Epithelial cell of proximal tubule (primary cell): ENCODE results near the gene OR10A2. TPM values are rescaled to one million over a fixed set of nuclear protein-coding genes. Genes with fewer than 3 reads are reported as not detected.
"Not testable (repeated sequence)": the region's sequence is repeated elsewhere in the genome, so short reads cannot be mapped to it uniquely, and the experiment has no call there.

Experiments
- DNase-seq: peaks from one replicate; pipeline ENCODE4 v3.0.0-alpha.2; 2011; ENCODE audit warnings: low read depth
- H3K4me3 ChIP-seq: 2 replicates; pipeline ENCODE4 v1.5.1; 2011; ENCODE audit warnings: low read depth, mild to moderate bottlenecking, low read length
- CTCF ChIP-seq: conservative IDR thresholded peaks from 2 replicates; pipeline ENCODE4 v1.5.1; 2012; ENCODE audit warnings: low read depth, mild to moderate bottlenecking, low read length
- total RNA-seq: library from RNA; depleted of rRNA; stranded (reverse); fragments of >200 nt; gene quantifications from 2 replicates; pipeline ENCODE4 v1.2.3, GENCODE V29; 2015

Gene OR10A2
- total RNA-seq, 1 donor from 2014 or later: not detected

DNA sequence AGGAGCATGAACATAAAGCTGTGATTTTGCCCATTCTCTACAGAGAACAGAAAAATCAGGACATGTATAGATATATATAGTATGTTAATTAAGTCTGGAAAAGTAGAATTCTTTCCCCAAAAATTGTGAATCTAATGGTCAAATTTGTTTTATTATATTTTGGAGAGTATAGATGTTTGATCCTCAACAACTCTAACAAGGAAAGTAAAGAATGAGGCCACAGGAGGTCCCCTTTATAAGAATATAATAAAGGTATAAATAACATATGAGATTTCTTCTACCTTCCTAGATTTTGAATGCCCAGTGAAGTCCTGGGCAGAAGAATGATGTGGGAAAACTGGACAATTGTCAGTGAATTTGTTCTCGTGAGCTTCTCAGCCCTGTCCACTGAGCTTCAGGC is 13.5 kb downstream of the OR10A2 start, which contains the start of gene OR10A4:
Gene OR10A4, plus strand, starts transcription at position 301 of the 400 bp plus-strand sequence. Its CDS starts 23 bp downstream, at position 324.
- DNase-seq: no peak
- TF ChIP-seq CTCF: no peak
- no peak within 1 kb of the TSS for H3K4me3 ChIP-seq

DNA sequence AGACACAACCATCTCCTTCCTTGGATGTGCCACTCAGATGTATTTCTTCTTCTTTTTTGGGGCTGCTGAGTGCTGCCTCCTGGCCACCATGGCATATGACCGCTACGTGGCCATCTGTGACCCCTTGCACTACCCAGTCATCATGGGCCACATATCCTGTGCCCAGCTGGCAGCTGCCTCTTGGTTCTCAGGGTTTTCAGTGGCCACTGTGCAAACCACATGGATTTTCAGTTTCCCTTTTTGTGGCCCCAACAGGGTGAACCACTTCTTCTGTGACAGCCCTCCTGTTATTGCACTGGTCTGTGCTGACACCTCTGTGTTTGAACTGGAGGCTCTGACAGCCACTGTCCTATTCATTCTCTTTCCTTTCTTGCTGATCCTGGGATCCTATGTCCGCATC is 14.1 kb downstream of the OR10A2 start:
- no peak overlapping the region for H3K4me3 ChIP-seq
- TF ChIP-seq CTCF: no peak
- DNase-seq: no peak

GRCh38 chr11:6882751-6883150 is 19.9 kb downstream of the OR10A2 start:
- no peak overlapping the region for H3K4me3 ChIP-seq
- no peak for TF ChIP-seq CTCF
- DNase-seq: no peak

DNA sequence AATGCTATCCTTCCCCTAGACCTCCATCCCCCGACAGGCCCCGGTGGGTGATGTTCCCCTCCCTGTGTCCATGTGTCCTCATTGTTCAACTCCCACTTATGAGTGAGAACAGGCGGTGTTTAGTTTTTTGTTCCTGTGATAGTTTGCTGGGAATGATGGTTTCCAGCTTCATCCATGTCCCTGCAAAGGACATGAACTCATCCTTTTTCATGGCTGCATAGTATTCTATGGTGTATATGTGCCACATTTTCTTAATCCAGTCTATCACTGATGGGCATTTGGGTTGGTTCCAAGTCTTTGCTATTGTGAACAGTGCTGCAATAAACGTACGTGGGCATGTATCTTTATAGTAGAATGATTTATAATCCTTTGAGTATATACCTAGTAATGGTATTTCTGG is 24.9 kb downstream of the OR10A2 start:
- DNase-seq, H3K4me3 ChIP-seq: not testable (repeated sequence)

GRCh38 chr11:6888830-6889229 is 26.0 kb downstream of the OR10A2 start:
- no peak overlapping the region for H3K4me3 ChIP-seq
- no peak for DNase-seq
- no peak for TF ChIP-seq CTCF

DNA sequence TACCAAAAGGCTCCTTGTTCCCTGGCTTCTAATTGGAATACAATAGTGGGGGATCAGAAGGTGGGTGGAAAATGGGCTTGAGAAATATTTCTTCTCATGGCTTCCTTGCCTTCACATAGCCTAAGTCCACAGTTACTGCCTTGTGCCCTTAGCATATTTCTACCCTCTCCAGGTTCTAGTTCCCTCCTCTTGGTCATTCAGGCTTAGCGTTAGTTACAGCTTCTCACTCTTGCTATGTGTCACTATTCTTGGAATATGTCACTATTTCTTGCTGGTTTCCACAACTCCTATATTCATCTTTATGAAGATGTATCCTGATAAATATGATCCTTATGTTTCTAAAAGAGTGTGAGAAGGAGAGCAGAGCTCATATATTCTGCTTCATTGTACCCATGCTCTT is 27.0 kb downstream of the OR10A2 start:
- H3K4me3 ChIP-seq: no peak overlapping the region
- no peak for DNase-seq
- TF ChIP-seq CTCF: no peak

DNA sequence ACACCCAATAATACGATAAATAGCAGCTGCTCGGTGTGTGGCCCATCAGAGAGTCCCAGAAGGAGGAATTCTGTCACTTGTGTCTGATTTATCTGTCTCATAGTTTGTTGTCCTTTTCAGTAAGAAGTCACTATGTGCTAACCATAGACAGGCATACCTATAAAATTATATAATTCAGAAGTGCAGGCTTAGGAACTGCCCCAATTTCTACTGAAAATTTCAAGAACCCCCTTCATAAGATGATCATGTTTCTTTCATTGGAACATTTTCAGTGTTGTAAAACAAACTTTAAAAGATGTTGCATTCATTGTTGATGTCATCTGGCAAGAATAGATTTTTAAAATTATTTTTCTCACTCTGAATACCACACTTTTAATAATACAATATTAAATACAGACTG is 29.5 kb downstream of the OR10A2 start, which contains the start of gene OR2D2:
Gene OR2D2, minus strand, starts transcription at position 101 of the 400 bp plus-strand sequence. Its CDS starts 0 bp downstream, at position 101.
- no peak for TF ChIP-seq CTCF
- no peak within 1 kb of the TSS for H3K4me3 ChIP-seq
- DNase-seq: no peak
